Stomach (tissue), 9 donors: Measurements from ENCODE around the gene MALRD1. TPM values are rescaled to one million over a fixed set of nuclear protein-coding genes. Genes with fewer than 3 reads are reported as not detected.

Experiments used
- DNase-seq, 2 donors: peaks; one replicate each; pipeline versions ENCODE4 v3.0.0 to v3.0.0-alpha.2; 2013 to 2019
- H3K27ac ChIP-seq, 5 donors: fragments of 200-600 bp in 4 of 5; sonication (generic) in 4 of 5; one replicate each; pipeline ENCODE4 v1.5.1; 2013 to 2019; ENCODE audit warnings: mild to moderate bottlenecking in 1 of 5, moderate library complexity in 1 of 5
- H3K27me3 ChIP-seq, 3 donors: fragments of 200-600 bp; sonication (generic); one replicate each; pipeline ENCODE4 v1.5.1; 2017 to 2019; ENCODE audit warnings: mixed run types in 1 of 3
- H3K36me3 ChIP-seq, 4 donors: fragments of 200-600 bp; sonication (generic); 1 replicate in 3 of 4; 2 replicates in 1 of 4; pipeline ENCODE4 v1.5.1; 2016 to 2019
- H3K4me1 ChIP-seq, 4 donors: fragments of 200-600 bp; sonication (generic); one replicate each; pipeline ENCODE4 v1.5.1; 2016 to 2019
- H3K4me3 ChIP-seq, 4 donors: fragments of 200-600 bp; sonication (generic) in 3 of 4; one replicate each; pipeline ENCODE4 v1.5.1; 2016 to 2019; ENCODE audit warnings: mild to moderate bottlenecking in 1 of 4
- H3K9me3 ChIP-seq, 4 donors: fragments of 200-600 bp; sonication (generic); one replicate each; pipeline ENCODE4 v1.5.1; 2016 to 2019
- EP300 ChIP-seq: sonication (generic); formaldehyde crosslinking; IDR thresholded peaks from one replicate; pipeline ENCODE4 v1.6.1; 2017; ENCODE audit warnings: antibody characterized with exemption
- POLR2A ChIP-seq, 4 donors: fragments of 450-650 bp; IDR thresholded peaks; one replicate each; pipeline ENCODE4 v1.6.1; 2016; ENCODE audit warnings: antibody characterized with exemption in 4 of 4, control low read depth in 2 of 4, mild to moderate bottlenecking in 1 of 4, moderate library complexity in 1 of 4
- POLR2AphosphoS5 ChIP-seq, 3 donors: sonication (generic); formaldehyde crosslinking; IDR thresholded peaks; one replicate each; pipeline ENCODE4 v1.6.1; 2016; ENCODE audit warnings: antibody characterized with exemption in 3 of 3
- WGBS, 5 donors: extraction: QIAGEN DNeasy Blood & Tissue Kit in 3 of 5; methylation state at CpG; one replicate each; pipeline versions ENCODE4 v1.1.5 to v1.1.7; 2013 to 2018; 5-methylcytosine and 5-hydroxymethylcytosine counted together
- intact Hi-C: fragments of 100-400 bp; cut with DNase I; formaldehyde crosslinking; loops from one replicate; pipeline ENCODE4 v1.15.1; 2023; ENCODE audit warnings: low total_unique reads
- polyA plus RNA-seq, 3 donors: library from polyadenylated mRNA; stranded (reverse); fragments of 200-250 nt; gene quantifications; one replicate each; pipeline ENCODE4 v1.2.3, GENCODE V29; 2013
- total RNA-seq, 5 donors: library from RNA; depleted of rRNA; stranded (reverse); fragments of >200 nt; gene quantifications; one replicate each; pipeline versions ENCODE4 v1.1.0 to v1.2.3, GENCODE V29; 2014 to 2016
- TF ChIP-seq, protein P1 (sequence below), 7 experiments: fragments of 450-650 bp in 4 of 7; fragments of 200-600 bp in 3 of 7; sonication (generic) in 3 of 7; IDR thresholded peaks; one replicate each; pipeline ENCODE4 v1.5.1; 2016 to 2019; ENCODE audit warnings: antibody characterized with exemption in 7 of 7, control low read depth in 2 of 7, mild to moderate bottlenecking in 1 of 7
- donor health status: healthy with polysubstance abuse.
- donor health status: Bipolar disorder and iron deficiency.
- donor health status: healthy.

MALRD1 gene
- total and polyA plus RNA-seq, 8 donors, result 0.10 to 9.7 (median 0.94) TPM; not detected in 2

DNA sequence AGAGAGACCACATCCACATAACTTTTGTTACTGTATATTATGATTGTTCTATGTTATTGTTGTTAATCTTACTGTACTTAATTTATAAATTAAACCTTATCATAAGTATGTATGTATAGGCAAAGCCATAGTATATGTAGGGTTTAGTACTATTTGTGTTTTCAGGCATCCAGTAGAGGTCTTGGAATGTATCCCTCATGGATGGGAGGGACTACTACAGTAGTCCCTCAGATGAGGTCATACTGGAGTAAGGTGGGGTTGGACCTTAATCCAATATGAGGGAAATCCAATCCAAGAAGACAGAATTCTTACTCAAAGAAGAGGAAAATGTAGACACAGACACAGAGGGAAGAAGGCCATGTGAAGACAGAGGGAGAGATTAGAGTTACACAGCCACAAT, 34.1 kb upstream of the MALRD1 start:
- H3K27me3 ChIP-seq, result no peaks in the 10 kb centered on the region
- TF ChIP-seq POLR2A (IDR thresholded peaks at IDR 0.05), result no peak
- TF ChIP-seq, protein P1, sequence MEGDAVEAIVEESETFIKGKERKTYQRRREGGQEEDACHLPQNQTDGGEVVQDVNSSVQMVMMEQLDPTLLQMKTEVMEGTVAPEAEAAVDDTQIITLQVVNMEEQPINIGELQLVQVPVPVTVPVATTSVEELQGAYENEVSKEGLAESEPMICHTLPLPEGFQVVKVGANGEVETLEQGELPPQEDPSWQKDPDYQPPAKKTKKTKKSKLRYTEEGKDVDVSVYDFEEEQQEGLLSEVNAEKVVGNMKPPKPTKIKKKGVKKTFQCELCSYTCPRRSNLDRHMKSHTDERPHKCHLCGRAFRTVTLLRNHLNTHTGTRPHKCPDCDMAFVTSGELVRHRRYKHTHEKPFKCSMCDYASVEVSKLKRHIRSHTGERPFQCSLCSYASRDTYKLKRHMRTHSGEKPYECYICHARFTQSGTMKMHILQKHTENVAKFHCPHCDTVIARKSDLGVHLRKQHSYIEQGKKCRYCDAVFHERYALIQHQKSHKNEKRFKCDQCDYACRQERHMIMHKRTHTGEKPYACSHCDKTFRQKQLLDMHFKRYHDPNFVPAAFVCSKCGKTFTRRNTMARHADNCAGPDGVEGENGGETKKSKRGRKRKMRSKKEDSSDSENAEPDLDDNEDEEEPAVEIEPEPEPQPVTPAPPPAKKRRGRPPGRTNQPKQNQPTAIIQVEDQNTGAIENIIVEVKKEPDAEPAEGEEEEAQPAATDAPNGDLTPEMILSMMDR (IDR thresholded peaks at IDR 0.05), result no peak
- TF ChIP-seq POLR2AphosphoS5 (IDR thresholded peaks at IDR 0.05), result no peak
- TF ChIP-seq EP300, result no peak
- H3K36me3 ChIP-seq, result no peaks in the 10 kb centered on the region
- intact Hi-C loops, result no loop called here
- no peak overlapping the region for H3K27ac ChIP-seq
- peaks cover 0 to 19% (median 0%) of the 10 kb centered on the region in 4 donors for H3K9me3 ChIP-seq
- H3K4me1 ChIP-seq, result no peaks in the 10 kb centered on the region
- H3K4me3 ChIP-seq, result no peak overlapping the region
- DNase-seq, result no peak

DNA sequence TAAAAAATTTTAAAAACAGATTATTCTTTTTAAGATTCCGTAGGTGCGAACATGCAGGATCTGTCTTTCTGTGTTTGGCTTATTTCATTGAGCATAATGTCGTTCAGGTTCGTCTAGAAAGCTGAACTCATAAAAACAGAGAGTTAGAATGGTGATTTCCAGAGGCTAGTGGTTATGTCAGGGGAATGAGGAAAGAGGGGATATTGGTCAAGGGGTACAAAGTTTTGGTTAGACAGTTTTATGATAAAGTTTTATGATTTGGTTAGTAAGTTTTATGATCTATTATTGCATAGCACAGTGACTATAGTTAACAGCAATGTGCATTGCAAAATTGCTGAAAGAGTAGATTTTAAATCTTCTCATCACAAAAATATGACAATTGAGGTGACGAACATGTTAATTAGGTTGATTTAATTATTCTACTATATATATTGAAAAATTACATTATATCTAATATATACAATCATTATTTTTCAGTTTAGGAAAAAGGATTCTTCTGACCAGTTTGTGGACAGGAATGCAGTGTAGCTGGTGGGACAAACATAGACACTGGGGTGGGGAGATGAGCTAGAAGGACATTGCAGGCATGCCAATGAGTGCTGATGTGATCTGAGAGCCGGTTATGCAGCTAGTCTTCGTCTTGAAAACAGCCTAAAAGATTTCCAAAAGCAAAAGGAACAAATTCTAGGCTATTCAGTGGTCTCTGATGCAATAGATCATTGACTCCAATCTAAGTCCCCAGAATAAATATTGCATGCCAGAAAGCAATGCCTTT, 31.3 kb upstream of the MALRD1 start:
- H3K4me3 ChIP-seq, result no peak overlapping the region
- no peak for TF ChIP-seq POLR2A (IDR thresholded peaks at IDR 0.05)
- TF ChIP-seq, protein P1 (IDR thresholded peaks at IDR 0.05), result no peak
- no peak for TF ChIP-seq EP300
- TF ChIP-seq POLR2AphosphoS5 (IDR thresholded peaks at IDR 0.05), result no peak
- H3K4me1 ChIP-seq, result no peaks in the 10 kb centered on the region
- DNase-seq, result no peak
- intact Hi-C loops, result no loop called here
- H3K9me3 ChIP-seq, result peaks cover 0 to 24% (median 0%) of the 10 kb centered on the region in 4 donors
- H3K36me3 ChIP-seq, result no peaks in the 10 kb centered on the region
- H3K27ac ChIP-seq, result no peak overlapping the region
- WGBS, 5 donors, result 71 to 81% (median 73%) methylated on average over 7 of the region's 7 CpGs
- H3K27me3 ChIP-seq, result no peaks in the 10 kb centered on the region

DNA sequence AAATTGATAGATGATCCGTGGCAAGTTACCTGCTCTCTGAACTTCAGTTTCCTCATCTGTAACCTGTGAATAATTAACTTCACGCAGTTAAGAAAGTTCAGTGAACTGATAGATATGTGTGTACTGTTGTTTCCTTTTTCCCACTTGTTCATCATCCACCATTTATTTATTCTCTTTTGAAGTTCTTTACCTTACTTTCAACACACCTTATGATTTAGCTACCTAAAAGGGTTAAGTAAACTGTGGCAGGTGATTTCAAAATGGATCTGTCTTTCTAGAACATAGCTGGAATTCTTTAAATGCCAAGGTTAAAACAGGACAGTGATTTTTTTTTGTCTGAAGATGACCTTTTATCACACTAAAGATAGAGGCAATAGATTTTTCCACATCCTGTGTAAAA, 27.4 kb upstream of the MALRD1 start:
- Histone ChIP-seq H3K9me3 (peaks cover 0 to 7% (median 0%) of the 10 kb centered on the region in 4 donors), H3K4me3 (no peak overlapping the region), H3K4me1 (no peaks in the 10 kb centered on the region), H3K36me3 (no peaks in the 10 kb centered on the region), H3K27me3 (no peaks in the 10 kb centered on the region), H3K27ac (no peak overlapping the region)
- no peak for DNase-seq
- TF ChIP-seq POLR2A (IDR thresholded peaks at IDR 0.05), result no peak
- TF ChIP-seq POLR2AphosphoS5 (IDR thresholded peaks at IDR 0.05), result no peak
- TF ChIP-seq, protein P1 (IDR thresholded peaks at IDR 0.05), result no peak
- intact Hi-C loops, result no loop called here
- WGBS, 5 donors, result 60 to 78% (median 69%) methylated on average over 2 of the region's 2 CpGs

DNA sequence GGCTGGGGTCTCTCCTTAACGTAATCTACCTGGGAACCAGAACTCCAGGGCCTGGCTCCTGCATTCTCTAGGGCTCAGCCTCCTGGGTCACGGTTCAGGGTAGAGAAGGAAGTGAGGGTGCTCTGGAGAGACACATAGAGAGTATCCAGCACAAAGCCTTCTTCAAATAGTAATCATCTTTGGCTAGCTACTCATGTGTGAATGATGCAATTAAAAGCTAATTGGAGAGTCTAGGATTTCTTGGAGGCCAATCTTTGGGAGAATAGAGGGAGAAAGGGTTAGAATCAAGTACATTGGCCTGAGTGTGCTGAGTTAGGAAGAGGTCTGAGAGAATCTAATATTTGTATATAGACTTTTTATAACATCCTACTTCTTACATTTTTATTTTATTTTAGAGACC, 24.0 kb upstream of the MALRD1 start:
- no peak for TF ChIP-seq POLR2AphosphoS5 (IDR thresholded peaks at IDR 0.05)
- TF ChIP-seq EP300, result no peak
- no peak for TF ChIP-seq POLR2A (IDR thresholded peaks at IDR 0.05)
- TF ChIP-seq, protein P1 (IDR thresholded peaks at IDR 0.05), result no peak
- no peaks in the 10 kb centered on the region for H3K27me3 ChIP-seq
- H3K27ac ChIP-seq, result no peak overlapping the region
- DNase-seq, result no peak
- H3K36me3 ChIP-seq, result no peaks in the 10 kb centered on the region
- 53 to 66% (median 62%) methylated on average over 2 of the region's 2 CpGs for WGBS, 5 donors
- H3K9me3 ChIP-seq, result peaks cover 0 to 7% (median 0%) of the 10 kb centered on the region in 4 donors
- intact Hi-C loops, result no loop called here
- H3K4me1 ChIP-seq, result no peaks in the 10 kb centered on the region
- no peak overlapping the region for H3K4me3 ChIP-seq
